AG04450 (cell line): Measurements from ENCODE around the gene PAX5. TPM values are rescaled to one million over a fixed set of nuclear protein-coding genes. Genes with fewer than 3 reads are reported as not detected.

ENCODE experiments used
- CTCF ChIA-PET: fragments of 300-600, 350-600 bp; formaldehyde crosslinking; extraction: SDS; loops from one replicate; lab custom pipeline; 2022; ENCODE audit warnings: antibody characterized with exemption, inconsistent platforms; lab: Charles Lee
- POLR2A ChIA-PET: fragments of 350-600 bp; formaldehyde crosslinking; extraction: SDS; loops from one replicate; lab custom pipeline; 2021; ENCODE audit warnings: antibody characterized with exemption, inconsistent platforms; lab: Yijun Ruan, JAX
- DNase-seq: peaks from one replicate; pipeline ENCODE4 v3.0.0-alpha.2; 2011; ENCODE audit warnings: low read depth, low spot score
- H3K27ac ChIP-seq: one replicate; pipeline ENCODE4 v1.5.1; 2012; ENCODE audit warnings: low read depth, low read length, control low read depth
- H3K27me3 ChIP-seq: one replicate; pipeline ENCODE4 v1.6.0; 2012; ENCODE audit warnings: low read length; ENCODE audit not compliant: control insufficient read depth, insufficient read depth
- H3K4me3 ChIP-seq: 2 replicates; pipeline ENCODE4 v1.5.1; 2011; ENCODE audit warnings: mild to moderate bottlenecking, low read depth, low read length, control low read depth
- H3K9me3 ChIP-seq: 2 replicates; pipeline ENCODE4 v1.5.1; 2012; ENCODE audit warnings: low read length; ENCODE audit not compliant: control insufficient read depth, insufficient read depth
- CTCF ChIP-seq: IDR thresholded peaks from 2 replicates; pipeline ENCODE4 v1.5.1; 2011; ENCODE audit warnings: low read depth, low read length, control low read depth, inconsistent platforms
- polyA plus RNA-seq: library from polyadenylated mRNA; depleted of rRNA; stranded (reverse); fragments of >200 nt; gene quantifications from 2 replicates; pipeline ENCODE4 v1.2.3, GENCODE V29; 2011

The PAX5 gene
- polyA plus RNA-seq, 1 experiment = not detected

DNA sequence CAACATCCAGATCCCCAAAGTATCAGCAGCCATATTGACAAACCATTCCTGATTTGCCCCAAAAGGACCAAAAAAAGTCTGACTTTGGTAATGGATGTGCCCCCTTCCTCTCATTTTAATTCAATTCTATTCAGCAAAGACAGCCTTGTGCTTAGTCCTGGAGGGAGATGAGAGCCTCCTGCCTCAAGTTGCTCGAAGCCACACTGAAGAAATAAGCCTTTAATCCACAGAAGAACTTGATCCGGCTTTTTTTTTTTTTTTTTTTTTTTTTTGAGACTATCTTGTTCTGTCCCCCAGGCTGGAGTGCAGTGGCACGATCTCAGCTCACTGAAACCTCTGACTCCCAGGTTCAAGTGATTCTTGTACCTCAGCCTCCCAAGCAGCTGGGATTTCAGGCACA lies 8.4 kb upstream of the PAX5 start:
- H3K27me3 ChIP-seq = peaks cover 80% of the 10 kb centered on the region
- H3K9me3 ChIP-seq = peaks cover 7% of the 10 kb centered on the region; the same call in 1 of the 2 replicates
- ChIA-PET CTCF (no interaction called here), POLR2A (interaction anchor here (1.1 kb wide), 1 partner anchor 37 kb away, joined by 3 read pairs; no protein-coding TSS in a partner anchor)
- H3K4me3 ChIP-seq = no peak overlapping the region
- no peak for DNase-seq
- H3K27ac ChIP-seq = no peak overlapping the region
- TF ChIP-seq CTCF = no peak

DNA sequence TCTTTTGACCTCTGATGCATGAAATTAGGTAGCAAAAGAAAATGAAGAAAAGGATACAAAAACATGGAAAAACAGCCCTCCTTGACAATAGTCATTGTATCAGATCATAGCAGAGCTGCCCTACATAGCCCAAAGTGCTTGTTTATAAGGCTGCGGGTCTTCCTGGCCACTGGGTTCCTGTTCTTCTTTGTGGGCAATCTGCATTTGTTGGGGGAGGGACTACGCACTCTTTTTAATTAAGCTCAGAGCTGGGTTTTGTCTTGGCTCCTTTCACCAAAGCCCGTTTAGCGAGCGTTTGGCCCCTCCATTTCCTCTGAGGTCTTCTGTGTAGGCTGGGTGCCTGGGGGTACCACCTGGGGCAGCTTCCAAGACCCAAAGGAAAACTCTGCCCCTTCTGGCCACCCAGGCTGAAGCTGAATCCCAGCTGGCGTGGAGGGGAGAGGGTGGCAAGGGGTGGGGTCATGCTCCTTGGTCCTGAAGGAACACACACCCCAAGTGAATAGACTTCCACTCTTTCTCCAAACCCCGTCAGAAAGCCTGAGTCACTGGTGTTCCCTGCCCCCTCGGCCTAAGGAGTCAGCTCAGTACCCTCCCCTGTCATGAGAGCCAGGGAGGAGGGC lies 6.5 kb upstream of the PAX5 start:
- POLR2A ChIA-PET = no interaction called here
- CTCF ChIA-PET = no interaction called here
- Histone ChIP-seq H3K9me3 (peaks cover 16% of the 10 kb centered on the region; the same call in 1 of the 2 replicates), H3K4me3 (no peak overlapping the region), H3K27me3 (peaks cover 88% of the 10 kb centered on the region), H3K27ac (no peak overlapping the region)
- no peak for DNase-seq
- no peak for TF ChIP-seq CTCF

GRCh38 chr9:37038943-37039464 lies 4.9 kb upstream of the PAX5 start:
- no peak for DNase-seq
- TF ChIP-seq CTCF = no peak
- no peak overlapping the region for H3K4me3 ChIP-seq
- ChIA-PET CTCF (no interaction called here), POLR2A (no interaction called here)
- peaks cover 18% of the 10 kb centered on the region; the same call in 1 of the 2 replicates for H3K9me3 ChIP-seq
- no peak overlapping the region for H3K27ac ChIP-seq
- H3K27me3 ChIP-seq = peaks cover 93% of the 10 kb centered on the region

- CTCF ChIA-PET = no interaction called here
- H3K4me3 ChIP-seq = no peak overlapping the region
- TF ChIP-seq CTCF = no peak
- no peak for DNase-seq
- peaks cover 18% of the 10 kb centered on the region; the same call in 1 of the 2 replicates for H3K9me3 ChIP-seq
- H3K27me3 ChIP-seq = peaks cover 94% of the 10 kb centered on the region
- POLR2A ChIA-PET = no interaction called here
- H3K27ac ChIP-seq = no peak overlapping the region
These were observed 4.4 kb upstream of the PAX5 start for GRCh38 chr9:37038302-37038942.
